ENCODE measurements around the gene FTSJ3. TPM values are rescaled to one million over a fixed set of nuclear protein-coding genes. Genes with fewer than 3 reads are reported as not detected.
A peak's percentile ranks its signal among the peaks of the same experiment; 100 is the strongest.

The FTSJ3 gene
- total and polyA plus RNA-seq, 10 of the 15 experiments (the other 5 are each of a cell fraction or from before 2014, with no cell fraction given): 17.2 to 79.2 (median 50.4) TPM

DNA sequence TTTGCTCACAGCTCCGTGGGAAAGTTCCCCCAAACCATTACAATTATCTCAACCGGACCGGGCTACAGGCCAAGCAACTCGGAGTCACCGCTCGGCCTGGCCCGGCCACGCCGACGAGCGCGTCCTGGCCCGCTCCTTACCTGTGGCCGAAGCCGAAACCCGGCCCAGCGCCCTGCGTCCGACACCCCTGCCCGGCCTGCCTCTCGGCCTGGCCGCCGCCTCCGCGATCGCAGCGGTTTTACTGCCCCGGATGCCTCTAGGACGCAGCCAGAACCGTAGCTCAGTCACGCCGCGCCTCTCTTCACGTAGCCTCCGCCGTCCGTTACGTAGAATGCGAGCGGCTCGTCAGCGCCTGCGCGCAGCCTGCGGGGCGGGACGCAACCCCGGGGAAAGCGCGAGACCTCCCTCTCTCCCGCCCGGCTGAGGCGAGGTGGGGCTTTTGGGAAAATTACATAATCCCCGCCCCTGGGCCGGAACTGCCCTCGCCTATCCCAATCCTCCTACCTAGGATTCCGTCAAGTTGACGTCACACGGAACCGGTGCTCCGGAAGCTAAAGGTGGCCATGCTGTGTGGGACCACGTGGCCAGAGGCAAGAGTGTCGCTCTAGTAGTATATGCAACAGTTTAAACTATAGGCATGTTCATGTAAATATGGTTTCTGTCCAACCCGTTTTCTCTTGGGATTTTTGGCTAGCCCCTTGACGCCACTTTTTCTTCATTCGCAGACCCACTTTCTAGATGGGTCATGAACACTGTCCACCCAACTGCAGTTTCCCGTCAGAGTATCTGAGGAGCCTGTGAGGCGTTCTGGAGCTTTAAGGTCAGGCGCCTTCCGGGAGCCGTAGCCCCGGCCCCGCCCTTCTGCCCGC is 54.0 kb downstream of the FTSJ3 start, which contains the start of gene CCDC47 (continued):
- TF ChIP-seq NR2C1 (IDR thresholded peaks at IDR 0.05) (peak; percentile 100), EZH2 (IDR thresholded peaks at IDR 0.05; ENCODE audit: borderline replicate concordance, control insufficient read depth, low read depth, low read length) (no peak), ZNF384 (IDR thresholded peaks at IDR 0.05; ENCODE audit: borderline replicate concordance, low read depth, low read length) (no peak), CHD4 (IDR thresholded peaks at IDR 0.05) (no peak), HDGF (IDR thresholded peaks at IDR 0.05) (peak; percentile 95), WRNIP1 (IDR thresholded peaks at IDR 0.05; ENCODE audit: borderline replicate concordance, low read depth, low read length) (no peak), SREBF1 (IDR thresholded peaks at IDR 0.05; ENCODE audit: low read length) (peak; percentile 74; the same call in 1 of the 2 replicates), NR2F1 (conservative IDR thresholded peaks at IDR 0.05) (peak; percentile 58), SP1 (IDR thresholded peaks at IDR 0.05; ENCODE audit: low read depth, low read length) (peak; percentile 43), ASH2L (IDR thresholded peaks at IDR 0.05; ENCODE audit: borderline replicate concordance, low read depth) (0 out of 2 replicates have a peak, but pooled peaks have one; percentile 50), RBBP5 (conservative IDR thresholded peaks at IDR 0.05) (no peak), SUZ12 (IDR thresholded peaks at IDR 0.05; ENCODE audit: unreplicated experiment) (no peak), KDM1A (IDR thresholded peaks at IDR 0.05; ENCODE audit: borderline replicate concordance) (no peak), RUNX3 (IDR thresholded peaks at IDR 0.05; ENCODE audit: low read length) (peak; percentile 71), CBFB (IDR thresholded peaks at IDR 0.05; ENCODE audit: low read depth) (peak; percentile 56)
- TF ChIP-seq, protein P1, sequence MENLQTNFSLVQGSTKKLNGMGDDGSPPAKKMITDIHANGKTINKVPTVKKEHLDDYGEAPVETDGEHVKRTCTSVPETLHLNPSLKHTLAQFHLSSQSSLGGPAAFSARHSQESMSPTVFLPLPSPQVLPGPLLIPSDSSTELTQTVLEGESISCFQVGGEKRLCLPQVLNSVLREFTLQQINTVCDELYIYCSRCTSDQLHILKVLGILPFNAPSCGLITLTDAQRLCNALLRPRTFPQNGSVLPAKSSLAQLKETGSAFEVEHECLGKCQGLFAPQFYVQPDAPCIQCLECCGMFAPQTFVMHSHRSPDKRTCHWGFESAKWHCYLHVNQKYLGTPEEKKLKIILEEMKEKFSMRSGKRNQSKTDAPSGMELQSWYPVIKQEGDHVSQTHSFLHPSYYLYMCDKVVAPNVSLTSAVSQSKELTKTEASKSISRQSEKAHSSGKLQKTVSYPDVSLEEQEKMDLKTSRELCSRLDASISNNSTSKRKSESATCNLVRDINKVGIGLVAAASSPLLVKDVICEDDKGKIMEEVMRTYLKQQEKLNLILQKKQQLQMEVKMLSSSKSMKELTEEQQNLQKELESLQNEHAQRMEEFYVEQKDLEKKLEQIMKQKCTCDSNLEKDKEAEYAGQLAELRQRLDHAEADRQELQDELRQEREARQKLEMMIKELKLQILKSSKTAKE (IDR thresholded peaks at IDR 0.05; ENCODE audit: low read depth, poor library complexity, severe bottlenecking): peak; percentile 45
- TF ChIP-seq, protein P2, sequence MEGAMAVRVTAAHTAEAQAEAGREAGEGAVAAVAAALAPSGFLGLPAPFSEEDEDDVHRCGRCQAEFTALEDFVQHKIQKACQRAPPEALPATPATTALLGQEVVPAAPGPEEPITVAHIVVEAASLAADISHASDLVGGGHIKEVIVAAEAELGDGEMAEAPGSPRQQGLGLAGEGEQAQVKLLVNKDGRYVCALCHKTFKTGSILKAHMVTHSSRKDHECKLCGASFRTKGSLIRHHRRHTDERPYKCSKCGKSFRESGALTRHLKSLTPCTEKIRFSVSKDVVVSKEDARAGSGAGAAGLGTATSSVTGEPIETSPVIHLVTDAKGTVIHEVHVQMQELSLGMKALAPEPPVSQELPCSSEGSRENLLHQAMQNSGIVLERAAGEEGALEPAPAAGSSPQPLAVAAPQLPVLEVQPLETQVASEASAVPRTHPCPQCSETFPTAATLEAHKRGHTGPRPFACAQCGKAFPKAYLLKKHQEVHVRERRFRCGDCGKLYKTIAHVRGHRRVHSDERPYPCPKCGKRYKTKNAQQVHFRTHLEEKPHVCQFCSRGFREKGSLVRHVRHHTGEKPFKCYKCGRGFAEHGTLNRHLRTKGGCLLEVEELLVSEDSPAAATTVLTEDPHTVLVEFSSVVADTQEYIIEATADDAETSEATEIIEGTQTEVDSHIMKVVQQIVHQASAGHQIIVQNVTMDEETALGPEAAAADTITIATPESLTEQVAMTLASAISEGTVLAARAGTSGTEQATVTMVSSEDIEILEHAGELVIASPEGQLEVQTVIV (IDR thresholded peaks at IDR 0.05; ENCODE audit: borderline replicate concordance, partially characterized antibody): no peak
- TF ChIP-seq, protein P3, sequence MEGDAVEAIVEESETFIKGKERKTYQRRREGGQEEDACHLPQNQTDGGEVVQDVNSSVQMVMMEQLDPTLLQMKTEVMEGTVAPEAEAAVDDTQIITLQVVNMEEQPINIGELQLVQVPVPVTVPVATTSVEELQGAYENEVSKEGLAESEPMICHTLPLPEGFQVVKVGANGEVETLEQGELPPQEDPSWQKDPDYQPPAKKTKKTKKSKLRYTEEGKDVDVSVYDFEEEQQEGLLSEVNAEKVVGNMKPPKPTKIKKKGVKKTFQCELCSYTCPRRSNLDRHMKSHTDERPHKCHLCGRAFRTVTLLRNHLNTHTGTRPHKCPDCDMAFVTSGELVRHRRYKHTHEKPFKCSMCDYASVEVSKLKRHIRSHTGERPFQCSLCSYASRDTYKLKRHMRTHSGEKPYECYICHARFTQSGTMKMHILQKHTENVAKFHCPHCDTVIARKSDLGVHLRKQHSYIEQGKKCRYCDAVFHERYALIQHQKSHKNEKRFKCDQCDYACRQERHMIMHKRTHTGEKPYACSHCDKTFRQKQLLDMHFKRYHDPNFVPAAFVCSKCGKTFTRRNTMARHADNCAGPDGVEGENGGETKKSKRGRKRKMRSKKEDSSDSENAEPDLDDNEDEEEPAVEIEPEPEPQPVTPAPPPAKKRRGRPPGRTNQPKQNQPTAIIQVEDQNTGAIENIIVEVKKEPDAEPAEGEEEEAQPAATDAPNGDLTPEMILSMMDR (IDR thresholded peaks at IDR 0.05 in 2 of 3, conservative IDR thresholded peaks at IDR 0.05 in 1 of 3; ENCODE audit: control insufficient read depth in 2 of 3, extremely low read depth in 1 of 3, insufficient read depth in 1 of 3, low read depth in 3 of 3, low read length in 3 of 3): no peak
- TF ChIP-seq, protein P4, sequence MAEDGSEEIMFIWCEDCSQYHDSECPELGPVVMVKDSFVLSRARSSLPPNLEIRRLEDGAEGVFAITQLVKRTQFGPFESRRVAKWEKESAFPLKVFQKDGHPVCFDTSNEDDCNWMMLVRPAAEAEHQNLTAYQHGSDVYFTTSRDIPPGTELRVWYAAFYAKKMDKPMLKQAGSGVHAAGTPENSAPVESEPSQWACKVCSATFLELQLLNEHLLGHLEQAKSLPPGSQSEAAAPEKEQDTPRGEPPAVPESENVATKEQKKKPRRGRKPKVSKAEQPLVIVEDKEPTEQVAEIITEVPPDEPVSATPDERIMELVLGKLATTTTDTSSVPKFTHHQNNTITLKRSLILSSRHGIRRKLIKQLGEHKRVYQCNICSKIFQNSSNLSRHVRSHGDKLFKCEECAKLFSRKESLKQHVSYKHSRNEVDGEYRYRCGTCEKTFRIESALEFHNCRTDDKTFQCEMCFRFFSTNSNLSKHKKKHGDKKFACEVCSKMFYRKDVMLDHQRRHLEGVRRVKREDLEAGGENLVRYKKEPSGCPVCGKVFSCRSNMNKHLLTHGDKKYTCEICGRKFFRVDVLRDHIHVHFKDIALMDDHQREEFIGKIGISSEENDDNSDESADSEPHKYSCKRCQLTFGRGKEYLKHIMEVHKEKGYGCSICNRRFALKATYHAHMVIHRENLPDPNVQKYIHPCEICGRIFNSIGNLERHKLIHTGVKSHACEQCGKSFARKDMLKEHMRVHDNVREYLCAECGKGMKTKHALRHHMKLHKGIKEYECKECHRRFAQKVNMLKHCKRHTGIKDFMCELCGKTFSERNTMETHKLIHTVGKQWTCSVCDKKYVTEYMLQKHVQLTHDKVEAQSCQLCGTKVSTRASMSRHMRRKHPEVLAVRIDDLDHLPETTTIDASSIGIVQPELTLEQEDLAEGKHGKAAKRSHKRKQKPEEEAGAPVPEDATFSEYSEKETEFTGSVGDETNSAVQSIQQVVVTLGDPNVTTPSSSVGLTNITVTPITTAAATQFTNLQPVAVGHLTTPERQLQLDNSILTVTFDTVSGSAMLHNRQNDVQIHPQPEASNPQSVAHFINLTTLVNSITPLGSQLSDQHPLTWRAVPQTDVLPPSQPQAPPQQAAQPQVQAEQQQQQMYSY (CRISPR knock-in tag; IDR thresholded peaks at IDR 0.05): no peak
